ENCODE results near the gene C13orf42. TPM values are rescaled to one million over a fixed set of nuclear protein-coding genes. Genes with fewer than 3 reads are reported as not detected.

Gene C13orf42
- total and polyA plus RNA-seq, 10 of the 15 experiments (the other 5 are each of a cell fraction or from before 2014, with no cell fraction given), result not detected

DNA sequence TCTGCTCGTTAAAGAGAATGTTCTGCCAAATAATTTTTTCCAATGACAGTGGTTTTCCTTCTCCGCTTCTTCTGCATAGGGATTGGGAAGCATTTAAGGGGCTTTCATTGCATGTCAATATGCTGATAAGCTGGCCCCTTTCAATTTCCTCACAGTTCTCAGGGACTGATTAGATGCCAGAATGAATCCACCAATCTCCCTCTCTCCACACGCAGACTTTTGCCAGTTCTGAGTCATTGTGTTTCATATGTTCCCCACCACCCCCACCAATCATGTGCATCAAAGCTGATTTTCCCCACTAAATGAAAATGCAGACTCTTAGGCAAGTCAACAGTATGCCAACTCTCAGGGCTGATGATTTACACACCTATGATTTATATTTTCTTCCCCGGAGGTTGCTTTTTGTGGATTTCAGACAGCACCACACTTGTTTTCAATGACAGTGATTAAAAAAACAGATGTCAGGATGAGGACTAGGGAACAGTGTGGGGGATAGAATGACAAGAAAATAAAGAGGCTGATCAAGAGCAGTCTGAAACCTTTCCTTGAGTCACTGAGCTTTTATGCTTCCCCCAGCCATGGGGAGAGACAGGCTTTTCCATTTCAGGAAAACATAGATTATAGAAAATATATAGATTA, 47.9 kb upstream of the C13orf42 start:
- Histone ChIP-seq H3K27ac (ENCODE audit: control insufficient read depth, insufficient read depth) (no peak overlapping the region), H3K4me1 (ENCODE audit: control insufficient read depth, insufficient read depth, low read length) (no peaks in the 10 kb centered on the region), H3K9ac (ENCODE audit: control insufficient read depth, insufficient read depth, low read length) (no peak overlapping the region), H2AFZ (ENCODE audit: control insufficient read depth, low read depth, low read length) (no peak overlapping the region), H3K36me3 (ENCODE audit: control insufficient read depth in 2 of 2, insufficient read depth in 2 of 2, low read length in 1 of 2) (no peaks in the 10 kb centered on the region), H3K79me2 (ENCODE audit: control insufficient read depth, insufficient read depth, low read length) (no peaks in the 10 kb centered on the region), H3K9me3 (replicated peaks; ENCODE audit: control insufficient read depth, insufficient read depth, low read length) (no peaks in the 10 kb centered on the region), H3K4me2 (ENCODE audit: control insufficient read depth, insufficient read depth) (no peak overlapping the region), H3K27me3 (replicated peaks in 1 of 2; ENCODE audit: control insufficient read depth in 2 of 2, insufficient read depth in 2 of 2, low read length in 1 of 2) (no peaks in the 10 kb centered on the region; a peak in 1 of 4 replicates), H4K20me1 (ENCODE audit: control insufficient read depth, insufficient read depth) (no peaks in the 10 kb centered on the region), H3K4me3 (no peak overlapping the region)
- CTCF ChIA-PET, result no interaction called here
- intact Hi-C loops (cut with micrococcal nuclease; ENCODE audit: unreplicated experiment), result no loop called here
- no TSS peak for BruUV-seq (replicated peaks)
- no peak for DNase-seq (ENCODE audit: low read depth, low spot score)
- WGBS (ENCODE audit: insufficient coverage, insufficient replicate concordance, low lambda C conversion rate, missing lambda C conversion rate), result 20% methylated on average over 4 of the region's 4 CpGs
- in situ Hi-C loops (cut with MboI), result no loop called here
- TF ChIP-seq CBX5 (IDR thresholded peaks at IDR 0.05; ENCODE audit: low read depth) (no peak), ELK1 (IDR thresholded peaks at IDR 0.05; ENCODE audit: low read depth, low read length) (no peak), RFX5 (IDR thresholded peaks at IDR 0.05; ENCODE audit: low read depth, low read length) (no peak), ZZZ3 (IDR thresholded peaks at IDR 0.05; ENCODE audit: control insufficient read depth, insufficient read length, low read depth) (no peak), NR2F1 (conservative IDR thresholded peaks at IDR 0.05) (no peak), EP300 (IDR thresholded peaks at IDR 0.05; ENCODE audit: borderline replicate concordance in 1 of 2, control insufficient read depth in 1 of 2, low read depth in 2 of 2, low read length in 2 of 2) (no peak), BCL3 (IDR thresholded peaks at IDR 0.05; ENCODE audit: borderline replicate concordance, insufficient read depth, low read depth, low read length, poor library complexity, severe bottlenecking) (no peak), ZNF207 (IDR thresholded peaks at IDR 0.05; ENCODE audit: borderline replicate concordance) (no peak), NR2C1 (IDR thresholded peaks at IDR 0.05) (no peak)
- TF ChIP-seq, protein P1, sequence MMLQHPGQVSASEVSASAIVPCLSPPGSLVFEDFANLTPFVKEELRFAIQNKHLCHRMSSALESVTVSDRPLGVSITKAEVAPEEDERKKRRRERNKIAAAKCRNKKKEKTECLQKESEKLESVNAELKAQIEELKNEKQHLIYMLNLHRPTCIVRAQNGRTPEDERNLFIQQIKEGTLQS (IDR thresholded peaks at IDR 0.05; ENCODE audit: borderline replicate concordance, extremely low read depth, low read depth, low read length), result no peak
- TF ChIP-seq, protein P2, sequence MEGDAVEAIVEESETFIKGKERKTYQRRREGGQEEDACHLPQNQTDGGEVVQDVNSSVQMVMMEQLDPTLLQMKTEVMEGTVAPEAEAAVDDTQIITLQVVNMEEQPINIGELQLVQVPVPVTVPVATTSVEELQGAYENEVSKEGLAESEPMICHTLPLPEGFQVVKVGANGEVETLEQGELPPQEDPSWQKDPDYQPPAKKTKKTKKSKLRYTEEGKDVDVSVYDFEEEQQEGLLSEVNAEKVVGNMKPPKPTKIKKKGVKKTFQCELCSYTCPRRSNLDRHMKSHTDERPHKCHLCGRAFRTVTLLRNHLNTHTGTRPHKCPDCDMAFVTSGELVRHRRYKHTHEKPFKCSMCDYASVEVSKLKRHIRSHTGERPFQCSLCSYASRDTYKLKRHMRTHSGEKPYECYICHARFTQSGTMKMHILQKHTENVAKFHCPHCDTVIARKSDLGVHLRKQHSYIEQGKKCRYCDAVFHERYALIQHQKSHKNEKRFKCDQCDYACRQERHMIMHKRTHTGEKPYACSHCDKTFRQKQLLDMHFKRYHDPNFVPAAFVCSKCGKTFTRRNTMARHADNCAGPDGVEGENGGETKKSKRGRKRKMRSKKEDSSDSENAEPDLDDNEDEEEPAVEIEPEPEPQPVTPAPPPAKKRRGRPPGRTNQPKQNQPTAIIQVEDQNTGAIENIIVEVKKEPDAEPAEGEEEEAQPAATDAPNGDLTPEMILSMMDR (IDR thresholded peaks at IDR 0.05 in 2 of 3, conservative IDR thresholded peaks at IDR 0.05 in 1 of 3; ENCODE audit: control insufficient read depth in 2 of 3, extremely low read depth in 1 of 3, insufficient read depth in 1 of 3, low read depth in 3 of 3, low read length in 3 of 3), result no peak
- TF ChIP-seq, protein P3, sequence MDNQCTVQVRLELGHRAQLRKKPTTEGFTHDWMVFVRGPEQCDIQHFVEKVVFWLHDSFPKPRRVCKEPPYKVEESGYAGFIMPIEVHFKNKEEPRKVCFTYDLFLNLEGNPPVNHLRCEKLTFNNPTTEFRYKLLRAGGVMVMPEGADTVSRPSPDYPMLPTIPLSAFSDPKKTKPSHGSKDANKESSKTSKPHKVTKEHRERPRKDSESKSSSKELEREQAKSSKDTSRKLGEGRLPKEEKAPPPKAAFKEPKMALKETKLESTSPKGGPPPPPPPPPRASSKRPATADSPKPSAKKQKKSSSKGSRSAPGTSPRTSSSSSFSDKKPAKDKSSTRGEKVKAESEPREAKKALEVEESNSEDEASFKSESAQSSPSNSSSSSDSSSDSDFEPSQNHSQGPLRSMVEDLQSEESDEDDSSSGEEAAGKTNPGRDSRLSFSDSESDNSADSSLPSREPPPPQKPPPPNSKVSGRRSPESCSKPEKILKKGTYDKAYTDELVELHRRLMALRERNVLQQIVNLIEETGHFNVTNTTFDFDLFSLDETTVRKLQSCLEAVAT (IDR thresholded peaks at IDR 0.05), result no peak
- POLR2A ChIA-PET, result no interaction called here
- no peak for FAIRE-seq
- RAD21 ChIA-PET (ENCODE audit: unreplicated experiment), result no interaction called here
- no peak for ATAC-seq
- SMC1A ChIA-PET (ENCODE audit: uncharacterized antibody, unreplicated experiment), result no interaction called here

Measured in GM12878 (cell line).